Activated T-cell treated with anti-CD3 and anti-CD28 coated beads, Interleukin-2, amount 50 U/mL, for 1 hour (primary cell): ENCODE measurements around the gene DPY19L1.
A peak's percentile ranks its signal among the peaks of the same experiment; 100 is the strongest.
"Not testable (repeated sequence)": the region's sequence is repeated elsewhere in the genome, so short reads cannot be mapped to it uniquely, and the experiment has no call there.

Source experiments
- DNase-seq: peaks from one replicate; pipeline ENCODE4 v3.0.0-alpha.2; 2020

Gene DPY19L1

GRCh38 chr7:35037211-35037525, at the start of gene DPY19L1:
DPY19L1 (minus strand) TSS chr7:35037485; CDS start chr7:35037394, 91 bp downstream.
- DNase-seq = no peak

DNA sequence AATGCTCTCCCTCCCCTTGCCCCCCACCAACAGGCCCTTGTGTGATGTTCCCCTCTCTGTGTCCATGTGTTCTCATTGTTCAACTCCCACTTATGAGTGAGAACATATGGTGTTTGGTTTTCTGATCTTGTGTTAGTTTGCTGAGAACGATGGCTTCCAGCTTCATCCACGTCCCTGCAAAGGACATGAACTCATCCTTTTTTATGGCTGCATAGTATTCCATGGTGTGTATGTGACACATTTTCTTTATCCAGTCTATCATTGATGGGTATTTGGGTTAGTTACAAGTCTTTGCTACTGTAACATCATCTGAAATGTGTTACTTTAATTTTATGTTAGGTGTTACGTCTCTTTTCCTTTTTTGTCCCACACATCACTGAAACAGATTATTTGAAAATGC, 42.2 kb upstream of the DPY19L1 start:
- not testable (repeated sequence) for DNase-seq

- not testable (repeated sequence) for DNase-seq
Observed at GRCh38 chr7:35074008-35074407, 36.7 kb upstream of the DPY19L1 start.

GRCh38 chr7:35072950-35073827, 35.9 kb upstream of the DPY19L1 start:
- not testable (repeated sequence) for DNase-seq

GRCh38 chr7:35069084-35069483, 31.8 kb upstream of the DPY19L1 start:
- DNase-seq = not testable (repeated sequence)

GRCh38 chr7:35065382-35065781, 28.1 kb upstream of the DPY19L1 start:
- DNase-seq = not testable (repeated sequence)

GRCh38 chr7:35058571-35058970, 21.3 kb upstream of the DPY19L1 start:
- not testable (repeated sequence) for DNase-seq

- not testable (repeated sequence) for DNase-seq
Observed at GRCh38 chr7:35057505-35058451, 20.5 kb upstream of the DPY19L1 start.

DNA sequence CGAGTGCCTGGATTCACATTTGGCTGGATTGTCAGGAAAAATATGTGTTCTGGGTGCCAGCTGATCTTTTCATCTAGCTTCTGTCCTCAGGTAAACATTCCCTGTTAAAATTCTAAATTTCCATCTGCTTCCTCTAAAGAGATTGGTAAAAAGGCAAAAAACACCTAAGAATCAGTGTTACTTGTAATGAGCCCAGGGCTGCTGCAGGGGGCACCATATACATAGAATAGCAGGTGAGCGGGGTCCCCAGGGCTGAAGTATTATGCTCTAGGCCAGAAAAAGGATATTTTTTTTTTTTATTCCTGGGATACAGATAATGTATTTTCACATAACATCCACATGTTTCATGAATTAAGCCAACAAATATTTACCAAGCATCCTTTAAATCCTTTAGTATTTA, 18.4 kb upstream of the DPY19L1 start:
- DNase-seq = not testable (repeated sequence)

DNA sequence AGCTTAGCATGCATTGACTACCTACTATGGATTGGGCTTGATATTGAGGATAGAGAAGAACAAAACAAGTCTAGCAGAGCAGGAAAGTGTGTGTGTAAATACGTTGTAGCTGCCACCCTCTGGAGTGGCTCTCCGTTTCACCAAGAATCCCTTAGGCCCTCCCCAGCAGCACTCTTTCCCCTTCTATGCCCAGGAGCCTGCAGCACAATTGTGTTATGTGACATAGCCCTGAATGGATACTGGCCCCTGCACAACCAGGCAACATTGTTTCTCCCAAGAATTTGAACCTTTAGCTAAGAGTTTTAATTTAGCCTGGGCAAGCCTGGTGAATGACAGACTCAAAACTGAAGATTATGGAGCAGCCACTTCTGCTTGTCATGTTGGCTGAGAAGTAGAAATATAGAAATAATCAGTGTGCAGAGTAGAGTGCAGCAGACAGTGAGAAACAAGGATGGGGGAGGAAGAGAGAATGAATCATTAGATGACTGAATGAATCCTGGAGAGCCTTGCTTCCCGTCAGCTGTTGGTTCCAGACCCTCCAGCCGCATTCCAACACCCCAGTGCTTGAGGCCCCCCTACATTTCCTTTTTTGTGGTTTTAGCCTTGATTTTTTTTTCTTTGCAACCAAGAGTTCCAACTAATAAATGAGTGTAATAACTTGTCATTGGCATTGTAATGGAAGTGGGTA, 16.3 kb upstream of the DPY19L1 start:
- not testable (repeated sequence) for DNase-seq

GRCh38 chr7:35048390-35048789, 11.1 kb upstream of the DPY19L1 start:
- DNase-seq = not testable (repeated sequence)

- DNase-seq = not testable (repeated sequence)
Observed at GRCh38 chr7:35047912-35048305, 10.6 kb upstream of the DPY19L1 start.

- DNase-seq = not testable (repeated sequence)
Observed at GRCh38 chr7:35047263-35047911, 10.1 kb upstream of the DPY19L1 start.

- DNase-seq = not testable (repeated sequence)
Observed at GRCh38 chr7:35043301-35043700, 6.0 kb upstream of the DPY19L1 start.

DNA sequence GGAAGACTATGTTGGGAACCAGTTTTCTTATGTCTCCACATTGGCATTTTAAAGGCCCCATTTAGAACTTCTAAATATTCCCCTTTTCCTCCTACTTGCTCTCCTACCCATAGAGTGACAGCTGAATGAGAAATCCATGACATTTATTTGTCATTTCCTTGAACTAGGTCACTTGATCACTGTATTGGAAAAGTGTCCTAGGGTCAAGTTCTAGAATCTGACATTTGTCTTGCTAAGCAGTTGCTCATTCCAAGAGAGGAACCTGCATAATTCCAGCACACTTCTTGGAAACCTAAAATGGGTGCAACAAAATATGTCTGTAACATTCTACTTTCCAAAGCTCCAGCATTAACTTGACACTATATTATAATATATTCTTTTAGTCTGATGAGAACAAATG, 3.6 kb upstream of the DPY19L1 start:
- DNase-seq = no peak

DNA sequence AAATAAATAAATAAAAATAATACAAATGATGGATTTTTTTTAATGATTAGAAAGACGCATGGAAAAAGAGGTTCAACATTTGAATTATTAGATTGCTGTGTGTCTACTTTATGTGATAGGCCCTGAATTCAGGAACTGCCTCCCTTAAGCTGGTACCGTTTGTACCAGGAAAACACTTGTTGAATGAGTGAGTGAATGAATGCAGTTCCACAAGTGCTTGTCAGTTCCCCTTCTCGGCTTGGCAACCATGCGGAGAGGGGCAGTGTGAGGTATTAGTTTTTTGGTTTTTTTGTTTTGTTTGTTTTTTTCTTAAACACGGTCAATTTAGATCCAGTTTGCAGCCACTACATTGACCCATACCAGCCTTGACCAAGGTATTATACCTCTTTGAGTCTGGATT, 2.1 kb upstream of the DPY19L1 start:
- DNase-seq = no peak

- DNase-seq = no peak
Observed at GRCh38 chr7:35038354-35038753, 1.1 kb upstream of the DPY19L1 start.

- DNase-seq = peak; percentile 89
Observed at GRCh38 chr7:35037526-35038341, 449 bp upstream of the DPY19L1 start.

DNA sequence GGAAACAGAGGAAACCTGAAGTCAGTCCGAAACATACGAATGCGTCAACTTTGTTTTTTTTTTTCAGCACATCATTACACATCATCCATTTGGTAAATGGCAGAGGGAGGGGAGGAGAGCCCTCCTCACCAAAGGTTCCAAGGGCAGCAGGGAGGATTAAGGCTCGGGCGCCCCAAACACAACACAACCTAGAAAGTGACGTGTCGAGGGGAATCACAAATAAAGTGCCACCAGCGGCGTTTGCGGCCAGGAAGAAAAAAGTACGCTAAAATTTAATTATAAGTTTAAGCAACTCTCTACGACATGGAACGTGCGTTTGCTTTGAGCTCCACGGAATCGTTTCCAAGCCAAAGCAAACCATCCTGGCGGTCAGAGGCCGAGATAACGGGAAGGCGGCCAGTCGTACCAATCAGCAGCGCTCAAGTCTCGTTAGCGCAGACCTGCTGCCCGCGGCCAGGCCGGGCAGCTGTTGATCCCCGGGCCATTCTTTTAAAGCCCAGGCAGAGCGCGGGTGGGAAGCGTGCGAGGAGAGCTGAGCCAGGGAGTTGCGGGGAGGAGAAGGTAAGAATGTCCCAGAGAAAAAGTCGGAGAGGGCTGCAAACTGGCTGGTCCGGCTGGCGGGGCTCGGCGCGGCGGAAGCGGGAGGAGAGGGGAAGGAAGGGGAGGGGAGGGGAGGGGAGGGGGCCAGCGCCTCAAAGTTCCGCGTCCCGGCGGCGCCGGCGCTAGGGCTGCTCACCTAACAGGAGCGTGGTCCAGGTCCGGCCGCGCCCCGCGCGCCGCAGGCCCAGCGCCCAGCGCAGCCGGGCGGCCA, 719 bp downstream of the DPY19L1 start:
- DNase-seq = peak; percentile 40

GRCh38 chr7:35035511-35035961, 1.7 kb downstream of the DPY19L1 start:
- no peak for DNase-seq

DNA sequence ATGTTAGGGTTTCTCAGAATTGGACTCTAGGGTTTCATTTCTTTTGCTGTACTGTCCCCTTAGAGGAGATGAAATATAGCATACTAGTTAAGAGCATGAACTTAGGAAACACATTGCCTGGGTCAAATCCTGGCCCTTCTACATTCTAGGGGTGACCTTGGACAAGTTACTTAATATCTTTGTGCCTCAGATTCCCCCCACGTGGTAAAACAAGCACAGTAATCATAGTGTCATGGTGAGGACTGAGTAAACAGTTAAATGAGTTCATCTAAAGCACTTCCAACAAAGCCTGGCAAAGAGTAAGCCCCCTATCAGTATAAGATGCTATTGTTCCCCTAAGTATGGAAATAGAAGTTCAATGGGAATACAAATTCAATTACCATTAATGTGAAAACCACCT, 5.1 kb downstream of the DPY19L1 start:
- no peak for DNase-seq
